Measurements from ENCODE around the gene GCG.

DNA sequence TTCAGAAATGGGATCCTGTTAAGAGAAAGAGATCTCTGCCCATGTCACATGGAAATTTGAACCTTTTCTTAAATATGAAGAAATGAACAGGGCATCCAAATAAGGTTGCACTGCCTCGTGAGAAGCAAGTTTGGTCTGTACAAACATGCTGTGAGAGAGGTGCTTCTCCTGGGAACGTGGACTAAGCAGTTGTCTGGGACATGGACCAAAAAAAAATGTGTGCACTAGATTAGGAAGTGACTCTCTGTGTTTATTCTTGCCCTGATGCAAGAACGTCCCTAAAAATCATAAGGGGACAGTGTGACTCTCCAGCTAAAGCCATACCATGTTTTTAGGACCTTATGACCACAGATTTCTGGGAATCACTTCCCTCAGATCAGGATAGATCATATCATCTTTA is 23.7 kb upstream of the GCG start:
- TF ChIP-seq, protein P1, sequence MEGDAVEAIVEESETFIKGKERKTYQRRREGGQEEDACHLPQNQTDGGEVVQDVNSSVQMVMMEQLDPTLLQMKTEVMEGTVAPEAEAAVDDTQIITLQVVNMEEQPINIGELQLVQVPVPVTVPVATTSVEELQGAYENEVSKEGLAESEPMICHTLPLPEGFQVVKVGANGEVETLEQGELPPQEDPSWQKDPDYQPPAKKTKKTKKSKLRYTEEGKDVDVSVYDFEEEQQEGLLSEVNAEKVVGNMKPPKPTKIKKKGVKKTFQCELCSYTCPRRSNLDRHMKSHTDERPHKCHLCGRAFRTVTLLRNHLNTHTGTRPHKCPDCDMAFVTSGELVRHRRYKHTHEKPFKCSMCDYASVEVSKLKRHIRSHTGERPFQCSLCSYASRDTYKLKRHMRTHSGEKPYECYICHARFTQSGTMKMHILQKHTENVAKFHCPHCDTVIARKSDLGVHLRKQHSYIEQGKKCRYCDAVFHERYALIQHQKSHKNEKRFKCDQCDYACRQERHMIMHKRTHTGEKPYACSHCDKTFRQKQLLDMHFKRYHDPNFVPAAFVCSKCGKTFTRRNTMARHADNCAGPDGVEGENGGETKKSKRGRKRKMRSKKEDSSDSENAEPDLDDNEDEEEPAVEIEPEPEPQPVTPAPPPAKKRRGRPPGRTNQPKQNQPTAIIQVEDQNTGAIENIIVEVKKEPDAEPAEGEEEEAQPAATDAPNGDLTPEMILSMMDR (IDR thresholded peaks at IDR 0.05): no peak
- no peak for TF ChIP-seq ZFX (IDR thresholded peaks at IDR 0.05; ENCODE audit: borderline replicate concordance)
